Upper lobe of left lung (tissue), 4 donors: ENCODE measurements around the gene GMDS.

Source experiments
- POLR2A ChIP-seq, 4 donors: fragments of 450-650 bp; IDR thresholded peaks; one replicate each; pipeline ENCODE4 v1.5.1; 2016 to 2017; ENCODE audit warnings: antibody characterized with exemption in 4 of 4, mild to moderate bottlenecking in 2 of 4
- POLR2AphosphoS5 ChIP-seq, 2 donors: sonication (generic); formaldehyde crosslinking; IDR thresholded peaks; one replicate each; pipeline ENCODE4 v1.5.1; 2017; ENCODE audit warnings: antibody characterized with exemption in 2 of 2
- TF ChIP-seq, protein P1 (sequence below), 6 experiments: fragments of 450-650 bp in 4 of 6; fragments of 200-600 bp in 2 of 6; sonication (generic) in 2 of 6; IDR thresholded peaks; one replicate each; pipeline ENCODE4 v1.5.1; 2016 to 2019; ENCODE audit warnings: antibody characterized with exemption in 6 of 6

DNA sequence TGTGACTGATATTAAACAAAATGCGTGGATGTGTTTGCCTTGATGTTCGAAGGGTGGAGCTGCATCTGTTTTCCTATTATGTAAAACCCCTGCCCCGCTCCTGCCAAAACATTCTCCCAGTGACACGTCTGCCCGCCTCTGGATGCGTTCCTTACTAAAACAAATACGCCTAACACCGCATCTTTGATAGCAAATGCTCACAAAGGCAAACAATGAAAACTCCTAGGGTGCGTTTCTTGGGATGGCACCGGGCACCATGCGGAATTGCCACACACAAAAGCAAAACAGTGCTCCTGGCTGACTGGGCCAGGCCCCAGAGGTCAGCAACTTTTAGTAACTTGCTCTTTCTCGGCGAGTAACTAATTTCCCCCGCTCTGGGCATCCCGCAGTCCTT lies 644.6 kb downstream of the GMDS start:
- TF ChIP-seq POLR2A (IDR thresholded peaks at IDR 0.05), result no peak
- TF ChIP-seq, protein P1, sequence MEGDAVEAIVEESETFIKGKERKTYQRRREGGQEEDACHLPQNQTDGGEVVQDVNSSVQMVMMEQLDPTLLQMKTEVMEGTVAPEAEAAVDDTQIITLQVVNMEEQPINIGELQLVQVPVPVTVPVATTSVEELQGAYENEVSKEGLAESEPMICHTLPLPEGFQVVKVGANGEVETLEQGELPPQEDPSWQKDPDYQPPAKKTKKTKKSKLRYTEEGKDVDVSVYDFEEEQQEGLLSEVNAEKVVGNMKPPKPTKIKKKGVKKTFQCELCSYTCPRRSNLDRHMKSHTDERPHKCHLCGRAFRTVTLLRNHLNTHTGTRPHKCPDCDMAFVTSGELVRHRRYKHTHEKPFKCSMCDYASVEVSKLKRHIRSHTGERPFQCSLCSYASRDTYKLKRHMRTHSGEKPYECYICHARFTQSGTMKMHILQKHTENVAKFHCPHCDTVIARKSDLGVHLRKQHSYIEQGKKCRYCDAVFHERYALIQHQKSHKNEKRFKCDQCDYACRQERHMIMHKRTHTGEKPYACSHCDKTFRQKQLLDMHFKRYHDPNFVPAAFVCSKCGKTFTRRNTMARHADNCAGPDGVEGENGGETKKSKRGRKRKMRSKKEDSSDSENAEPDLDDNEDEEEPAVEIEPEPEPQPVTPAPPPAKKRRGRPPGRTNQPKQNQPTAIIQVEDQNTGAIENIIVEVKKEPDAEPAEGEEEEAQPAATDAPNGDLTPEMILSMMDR (IDR thresholded peaks at IDR 0.05), result no peak
- TF ChIP-seq POLR2AphosphoS5 (IDR thresholded peaks at IDR 0.05), result no peak
